MG63 (cell line): Measurements from ENCODE around the gene PARVB. TPM values are rescaled to one million over a fixed set of nuclear protein-coding genes. Genes with fewer than 3 reads are reported as not detected.
"Not testable (repeated sequence)": the region's sequence is repeated elsewhere in the genome, so short reads cannot be mapped to it uniquely, and the experiment has no call there.

Experiments used
- DNase-seq: peaks from one replicate; pipeline ENCODE4 v3.0.0-alpha.2; 2020
- H3K27me3 ChIP-seq: fragments of 250-450 bp; sonication (Bioruptor Pico); 2 replicates; pipeline ENCODE4 v1.5.1; 2020; ENCODE audit warnings: mild to moderate bottlenecking, moderate library complexity
- H3K36me3 ChIP-seq: fragments of 250-450 bp; sonication (Bioruptor Pico); 2 replicates; pipeline ENCODE4 v1.5.1; 2020; ENCODE audit warnings: mild to moderate bottlenecking, moderate library complexity
- H3K4me3 ChIP-seq: fragments of 250-450 bp; sonication (Bioruptor Pico); 2 replicates; pipeline ENCODE4 v1.5.1; 2020; ENCODE audit warnings: mild to moderate bottlenecking, moderate library complexity
- H3K9me3 ChIP-seq: fragments of 250-450 bp; sonication (Bioruptor Pico); 2 replicates; pipeline ENCODE4 v1.5.1; 2020; ENCODE audit warnings: mild to moderate bottlenecking, moderate library complexity
- total RNA-seq: library from RNA; depleted of rRNA; stranded (reverse); fragments of >200 nt; shearing (Covaris generic); gene quantifications from 2 replicates; pipeline ENCODE4 v1.2.3, GENCODE V29; 2014; ENCODE audit warnings: low replicate concordance

Gene PARVB
- total RNA-seq, 1 experiment from 2014 or later, result 88.1 TPM

DNA sequence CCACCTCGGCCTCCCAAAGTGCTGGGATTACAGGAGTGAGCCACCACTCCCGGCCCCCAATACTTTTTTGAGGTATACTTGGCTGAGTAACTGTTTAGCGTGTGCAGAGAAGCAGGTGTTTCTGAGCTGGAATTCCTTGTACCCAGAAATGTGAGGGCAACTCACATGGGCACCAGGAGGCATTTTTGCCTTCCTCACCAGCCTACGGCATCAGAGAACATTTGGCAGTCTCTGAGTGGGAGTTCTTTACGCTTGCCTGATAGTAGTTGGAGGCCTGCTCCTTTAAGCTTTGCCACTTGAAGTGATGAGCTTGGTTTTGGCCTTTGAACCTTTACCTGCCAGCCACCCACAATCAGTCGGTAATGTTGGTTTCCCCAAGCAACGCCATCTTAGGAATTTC is 9.2 kb downstream of the PARVB start:
- no peaks in the 10 kb centered on the region for H3K27me3 ChIP-seq
- no peaks in the 10 kb centered on the region for H3K9me3 ChIP-seq
- H3K4me3 ChIP-seq, result no peak overlapping the region
- DNase-seq, result no peak
- no peaks in the 10 kb centered on the region; the same call in none of the 2 replicates for H3K36me3 ChIP-seq

DNA sequence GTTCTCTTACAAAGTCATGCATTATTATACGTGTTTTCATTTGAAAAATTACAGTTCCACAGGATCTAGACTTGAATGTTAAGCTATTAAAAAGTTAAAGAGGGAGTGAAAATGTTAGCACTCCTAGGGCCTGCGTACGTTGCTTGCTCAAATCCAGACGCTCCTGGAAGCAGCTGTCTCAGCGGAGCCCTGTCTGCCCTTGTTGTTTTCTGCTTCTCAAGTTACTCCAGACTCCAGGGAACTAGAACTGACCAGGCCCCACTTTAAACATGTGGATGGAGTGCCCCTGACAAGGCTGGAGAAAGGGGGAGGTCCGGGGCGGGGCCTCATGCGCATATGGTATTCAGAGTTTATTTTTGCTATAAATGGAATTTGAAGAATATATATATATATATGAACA is 9.6 kb downstream of the PARVB start:
- Histone ChIP-seq H3K9me3 (no peaks in the 10 kb centered on the region), H3K27me3 (no peaks in the 10 kb centered on the region), H3K36me3 (no peaks in the 10 kb centered on the region; the same call in none of the 2 replicates), H3K4me3 (no peak overlapping the region)
- DNase-seq, result no peak

DNA sequence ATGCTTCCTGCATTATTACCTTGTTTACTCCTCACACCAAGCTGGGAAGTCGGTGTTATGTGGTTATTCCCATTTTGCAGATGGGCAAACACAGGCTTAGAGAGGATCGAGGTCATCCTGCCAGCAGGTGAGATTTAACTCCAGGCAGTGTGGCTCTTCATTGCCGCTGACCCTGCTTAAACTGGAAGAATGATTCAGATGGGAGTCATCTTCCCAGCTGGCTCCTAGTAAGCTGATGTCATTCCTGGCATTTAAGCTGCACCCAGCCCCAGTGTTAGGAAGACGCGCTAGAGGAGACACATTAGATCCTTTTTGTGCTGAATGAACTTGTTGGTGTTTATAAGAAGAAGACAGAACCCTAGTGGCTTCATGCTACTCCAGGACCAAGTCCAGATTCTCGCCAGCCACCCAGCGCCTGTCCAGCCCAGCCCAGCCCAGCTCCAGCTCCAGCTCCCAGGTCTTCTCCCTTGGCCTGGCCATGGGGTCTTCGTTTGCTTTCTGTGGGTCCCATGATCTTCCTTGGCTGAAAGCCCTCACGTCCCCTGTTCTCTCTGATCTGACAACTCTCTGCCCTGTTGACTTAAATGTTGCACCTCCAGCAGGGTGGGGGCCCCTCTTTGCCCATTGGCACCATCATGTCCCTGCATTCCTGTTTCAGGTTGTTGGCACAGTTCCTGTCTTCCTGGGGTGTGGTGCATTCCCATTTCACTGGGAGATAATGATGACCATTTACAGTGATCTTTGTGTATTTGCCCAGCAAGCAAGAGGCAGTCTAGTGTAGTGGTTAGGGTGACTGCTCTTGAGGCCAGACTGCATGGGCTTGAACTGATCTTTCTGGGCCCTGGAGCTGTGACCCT is 13.6 kb downstream of the PARVB start:
- Histone ChIP-seq H3K27me3 (no peaks in the 10 kb centered on the region), H3K36me3 (no peaks in the 10 kb centered on the region), H3K9me3 (no peaks in the 10 kb centered on the region), H3K4me3 (no peak overlapping the region)
- DNase-seq, result peak; percentile 85

DNA sequence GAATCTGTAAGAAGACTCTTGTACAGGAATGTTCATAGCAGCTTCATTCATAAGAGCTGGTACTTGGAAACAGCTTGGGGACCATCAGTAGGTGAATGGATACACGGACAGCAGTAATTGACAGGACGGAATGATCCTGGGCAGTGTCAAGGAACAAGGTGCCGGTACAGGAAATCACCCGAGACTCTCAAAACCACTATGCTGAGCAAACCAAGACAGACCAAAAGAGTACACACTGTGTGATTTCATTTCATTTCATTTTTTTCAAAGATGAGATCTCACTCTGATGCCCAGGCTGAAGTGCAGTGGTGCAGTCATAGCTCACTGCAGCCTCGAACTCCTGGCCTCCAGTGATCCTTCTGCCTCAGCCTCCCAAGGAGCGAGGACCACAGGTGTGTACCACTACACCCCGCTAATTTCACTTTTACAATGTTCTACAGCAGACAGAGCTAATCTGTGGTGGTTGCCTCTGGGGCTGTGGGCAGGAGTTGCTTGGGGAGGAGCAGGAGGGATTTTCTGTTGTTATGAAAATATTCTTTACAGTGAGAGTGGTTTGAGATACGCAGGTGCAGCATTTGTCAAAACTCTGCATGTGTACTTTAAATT is 15.6 kb downstream of the PARVB start:
- no peaks in the 10 kb centered on the region for H3K36me3 ChIP-seq
- H3K9me3 ChIP-seq, result no peaks in the 10 kb centered on the region
- H3K27me3 ChIP-seq, result no peaks in the 10 kb centered on the region
- no peak for DNase-seq
- H3K4me3 ChIP-seq, result no peak overlapping the region

DNA sequence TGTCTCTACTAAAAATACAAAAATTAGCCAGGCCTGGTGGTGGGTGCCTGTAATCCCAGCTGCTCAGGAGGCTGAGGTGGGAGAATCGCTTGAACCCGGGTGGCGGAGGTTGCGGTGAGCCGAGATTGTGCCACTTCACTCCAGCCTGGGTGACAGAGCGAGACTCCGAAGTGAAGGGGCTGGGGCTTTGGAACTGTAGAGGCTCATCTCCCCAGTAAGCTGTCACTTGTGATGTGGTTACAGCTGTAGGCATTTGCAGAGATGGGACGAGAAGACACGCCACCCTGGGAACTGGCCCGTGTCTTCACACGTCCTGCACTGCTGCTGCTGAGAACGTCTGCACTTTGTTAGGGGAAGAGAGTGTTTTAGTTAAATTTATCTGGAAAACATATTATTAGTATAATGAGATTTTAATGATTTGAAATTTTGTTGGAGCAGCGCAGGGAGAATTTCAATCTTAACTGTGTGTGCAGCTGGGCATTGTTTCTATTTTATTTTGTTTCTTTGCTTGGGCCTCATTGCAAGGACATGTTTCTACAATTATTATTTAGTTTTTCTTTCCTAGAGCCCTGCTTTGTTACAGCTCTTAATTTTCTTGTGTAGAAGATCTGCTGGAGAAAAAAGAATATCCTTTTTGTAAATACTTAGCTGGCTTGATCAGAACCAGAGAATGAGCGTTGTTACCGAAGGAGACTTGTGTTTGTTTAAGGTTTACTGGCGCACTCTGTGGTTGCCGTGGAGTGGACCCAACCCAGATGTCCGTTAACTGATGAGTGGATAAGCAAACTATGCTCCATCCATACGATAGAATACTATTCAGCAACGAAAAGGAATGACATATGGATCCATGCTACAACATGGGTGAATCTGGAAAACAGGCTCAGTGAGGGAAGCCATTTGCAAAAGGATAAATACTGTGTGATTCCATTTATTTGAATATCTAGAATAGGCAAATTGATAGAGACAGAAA is 18.4 kb downstream of the PARVB start:
- H3K4me3 ChIP-seq, result no peak overlapping the region
- no peaks in the 10 kb centered on the region; the same call in 1 of the 2 replicates for H3K36me3 ChIP-seq
- H3K9me3 ChIP-seq, result no peaks in the 10 kb centered on the region
- H3K27me3 ChIP-seq, result no peaks in the 10 kb centered on the region
- no peak for DNase-seq

DNA sequence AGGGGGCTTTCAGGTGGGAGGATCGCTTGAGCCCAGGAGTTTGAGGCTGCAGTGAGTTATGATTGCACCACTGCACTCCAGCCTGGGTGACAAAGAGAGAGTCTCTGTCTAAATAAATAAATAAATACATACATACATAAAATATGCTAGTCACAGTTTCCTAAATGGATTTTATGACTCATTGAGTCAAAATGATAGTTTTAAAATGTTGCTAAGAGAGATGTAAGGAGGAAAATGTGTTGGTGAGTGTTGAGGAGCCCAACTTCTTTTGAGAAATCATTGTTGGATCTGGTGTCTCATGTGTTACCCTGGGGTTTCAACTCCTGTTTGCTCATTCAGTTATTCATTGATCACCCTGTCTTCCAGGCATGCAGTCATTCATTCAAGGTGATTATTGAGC is 21.0 kb downstream of the PARVB start:
- no peak overlapping the region for H3K4me3 ChIP-seq
- H3K36me3 ChIP-seq, result no peaks in the 10 kb centered on the region; the same call in 1 of the 2 replicates
- H3K27me3 ChIP-seq, result no peaks in the 10 kb centered on the region
- H3K9me3 ChIP-seq, result no peaks in the 10 kb centered on the region
- no peak for DNase-seq

DNA sequence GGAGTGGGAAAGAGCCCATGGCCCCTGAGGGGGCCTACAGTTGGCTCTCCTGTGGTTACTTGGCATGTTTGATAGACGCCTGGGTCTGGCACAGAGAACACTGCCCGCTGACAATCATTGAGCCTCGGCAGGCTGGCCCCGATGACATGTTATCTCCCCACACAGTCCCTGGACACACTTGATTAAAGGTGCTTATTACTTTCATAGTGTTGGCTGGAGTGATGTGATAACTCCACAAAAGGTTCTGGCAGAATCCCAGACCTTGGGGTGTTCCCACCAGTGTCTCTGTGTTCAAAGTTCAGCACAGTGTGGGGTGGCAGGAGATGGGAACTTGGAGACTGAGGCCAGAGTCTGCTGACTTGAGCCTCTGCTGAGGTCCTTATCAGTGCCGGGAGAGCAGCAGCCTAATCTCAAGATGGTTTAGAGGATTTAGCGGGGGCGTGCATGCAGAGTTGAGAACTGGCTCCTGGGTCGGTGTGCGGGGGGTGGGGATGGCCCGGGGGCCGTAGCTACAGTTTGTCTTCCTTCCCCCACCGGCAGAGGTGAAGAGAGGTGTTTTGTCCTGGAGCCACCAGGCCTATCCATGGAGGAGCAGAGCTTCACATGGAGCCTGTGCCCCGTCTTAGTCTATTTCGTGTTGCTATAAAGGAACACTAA is 22.5 kb downstream of the PARVB start:
- no peak for DNase-seq
- no peak overlapping the region for H3K4me3 ChIP-seq
- H3K27me3 ChIP-seq, result no peaks in the 10 kb centered on the region
- H3K36me3 ChIP-seq, result no peaks in the 10 kb centered on the region; the same call in 1 of the 2 replicates
- H3K9me3 ChIP-seq, result no peaks in the 10 kb centered on the region

DNA sequence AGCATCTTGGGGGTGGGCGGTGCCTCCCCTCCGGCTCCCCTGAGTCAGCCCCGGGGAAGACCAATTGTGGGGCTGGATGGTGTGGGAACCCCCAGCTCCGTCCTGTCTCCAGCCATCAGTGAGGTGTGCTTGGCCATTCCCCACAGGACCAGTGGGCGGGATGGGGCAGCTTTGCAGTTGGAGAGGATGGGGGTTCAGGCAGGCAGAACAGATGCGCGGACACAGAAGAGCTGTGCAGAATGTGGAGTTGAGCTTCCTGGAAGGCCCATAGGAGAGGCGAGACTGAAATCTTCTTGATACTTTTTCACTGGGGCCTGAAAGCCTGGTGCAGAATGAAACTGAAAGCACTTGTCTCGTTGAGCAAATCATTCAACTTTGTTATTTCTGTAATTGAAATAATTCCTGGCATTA is 23.8 kb downstream of the PARVB start:
- no peak overlapping the region for H3K4me3 ChIP-seq
- H3K9me3 ChIP-seq, result no peaks in the 10 kb centered on the region
- H3K36me3 ChIP-seq, result peaks cover 5% of the 10 kb centered on the region
- H3K27me3 ChIP-seq, result no peaks in the 10 kb centered on the region
- DNase-seq, result no peak

DNA sequence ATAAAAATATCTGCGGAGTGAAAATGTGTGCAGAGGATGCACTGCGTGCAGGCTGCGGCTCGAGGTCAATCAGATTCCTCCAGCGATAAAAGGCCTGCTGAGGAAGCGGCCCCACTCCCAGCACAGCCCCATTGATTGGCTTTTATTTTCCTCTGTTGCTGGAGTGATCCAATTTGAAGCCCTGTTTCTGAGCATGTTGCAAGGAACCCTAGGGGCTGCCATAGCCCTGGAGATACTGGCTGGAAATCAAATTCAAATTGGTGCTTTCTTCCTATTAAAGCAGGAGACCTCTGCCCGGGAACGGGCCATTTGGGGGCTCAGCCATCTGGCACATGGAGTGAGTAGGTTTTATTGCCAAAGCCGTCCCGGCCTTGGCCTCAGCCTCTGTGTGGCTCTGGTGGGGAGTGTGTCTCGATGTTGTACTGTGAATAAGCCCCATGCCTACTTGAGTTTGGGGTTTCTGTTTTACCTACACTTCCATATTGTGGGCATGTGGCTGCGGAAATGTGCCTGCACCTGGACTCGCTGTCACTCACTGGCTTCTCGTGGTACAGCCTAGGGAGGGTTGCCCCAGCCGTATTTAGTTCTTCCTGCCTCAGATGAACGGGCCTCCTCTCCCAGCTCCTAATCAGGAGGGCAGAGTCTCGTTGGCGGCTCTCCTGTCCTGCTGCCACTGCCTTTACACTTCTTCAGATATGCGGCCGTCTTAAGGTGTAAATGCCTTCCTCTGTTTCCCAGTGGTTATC is 25.6 kb downstream of the PARVB start:
- no peaks in the 10 kb centered on the region for H3K9me3 ChIP-seq
- DNase-seq, result no peak
- H3K4me3 ChIP-seq, result no peak overlapping the region
- no peaks in the 10 kb centered on the region for H3K27me3 ChIP-seq
- H3K36me3 ChIP-seq, result peaks cover 5% of the 10 kb centered on the region

DNA sequence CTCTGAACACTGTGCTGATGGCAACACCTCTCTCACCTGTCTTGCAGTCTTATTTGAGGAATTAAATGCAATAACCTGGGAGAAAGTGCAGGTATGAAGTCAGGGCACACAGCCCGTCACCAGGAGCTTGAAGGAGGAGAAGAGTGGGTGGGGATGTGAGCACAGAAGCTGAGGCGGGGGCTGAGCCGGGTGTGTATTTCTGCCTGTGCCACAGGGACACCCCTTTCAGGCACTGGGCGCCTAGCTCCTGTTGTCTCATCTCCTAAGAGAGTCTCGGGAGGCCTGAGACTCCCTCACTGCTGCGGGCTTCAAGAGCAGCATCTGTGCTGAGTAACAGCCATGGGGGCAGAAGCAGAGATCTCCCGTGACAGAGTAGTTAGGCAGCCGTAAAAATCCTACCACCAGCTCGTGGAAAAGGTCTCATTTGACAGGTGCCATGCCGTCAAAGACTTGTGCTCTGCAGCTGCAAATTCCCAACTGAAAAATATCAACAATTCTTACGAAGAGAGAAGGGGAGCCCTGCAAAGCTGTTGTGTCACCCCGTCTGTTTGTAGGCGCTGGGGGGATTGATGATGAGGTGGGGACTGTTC is 26.8 kb downstream of the PARVB start:
- no peak for DNase-seq
- Histone ChIP-seq H3K4me3 (no peak overlapping the region), H3K36me3 (peaks cover 5% of the 10 kb centered on the region), H3K27me3 (no peaks in the 10 kb centered on the region), H3K9me3 (no peaks in the 10 kb centered on the region)

DNA sequence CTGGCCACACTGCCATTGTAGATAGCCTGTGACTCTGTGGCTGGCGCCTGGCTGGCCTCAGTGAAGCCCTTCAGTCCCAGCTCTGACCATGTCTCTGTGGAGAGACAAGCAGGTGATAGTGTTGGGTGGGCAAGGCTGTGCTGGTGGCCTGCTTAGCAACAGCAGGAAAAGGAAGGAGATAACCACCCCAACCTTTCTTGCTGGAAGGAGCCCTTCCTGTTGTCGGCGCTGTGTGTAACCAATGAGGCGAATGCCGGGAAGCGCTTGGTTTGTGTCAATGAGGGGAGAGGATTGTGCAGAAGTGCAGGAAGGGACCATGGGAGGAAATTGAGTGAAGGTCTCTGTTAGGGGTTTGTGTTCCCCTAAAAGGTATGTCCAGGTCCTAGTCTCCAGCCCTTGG is 27.3 kb downstream of the PARVB start:
- DNase-seq, result no peak
- Histone ChIP-seq H3K4me3 (no peak overlapping the region), H3K9me3 (no peaks in the 10 kb centered on the region), H3K36me3 (peaks cover 5% of the 10 kb centered on the region), H3K27me3 (no peaks in the 10 kb centered on the region)

DNA sequence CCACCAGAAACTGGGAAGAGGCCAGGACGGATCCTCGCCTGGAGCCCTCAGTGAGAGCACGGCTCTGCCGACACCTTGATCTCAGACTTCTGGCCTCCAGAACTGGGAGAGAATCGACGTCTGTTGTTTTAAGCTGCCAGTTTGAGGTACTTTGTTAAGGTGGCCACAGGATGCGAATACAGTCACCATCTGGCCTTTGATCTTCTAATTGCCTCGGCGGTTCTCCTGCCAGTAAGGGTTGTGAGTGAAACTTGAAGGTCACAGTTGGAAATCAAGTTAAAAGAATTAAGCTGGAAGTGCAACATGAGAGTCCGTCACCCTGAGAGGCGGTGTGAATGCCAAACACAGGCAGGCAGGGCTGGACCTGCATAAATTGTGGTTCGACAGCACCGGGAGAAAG is 27.9 kb downstream of the PARVB start:
- H3K4me3 ChIP-seq, result no peak overlapping the region
- H3K36me3 ChIP-seq, result peaks cover 5% of the 10 kb centered on the region
- no peak for DNase-seq
- H3K27me3 ChIP-seq, result no peaks in the 10 kb centered on the region
- no peaks in the 10 kb centered on the region for H3K9me3 ChIP-seq

DNA sequence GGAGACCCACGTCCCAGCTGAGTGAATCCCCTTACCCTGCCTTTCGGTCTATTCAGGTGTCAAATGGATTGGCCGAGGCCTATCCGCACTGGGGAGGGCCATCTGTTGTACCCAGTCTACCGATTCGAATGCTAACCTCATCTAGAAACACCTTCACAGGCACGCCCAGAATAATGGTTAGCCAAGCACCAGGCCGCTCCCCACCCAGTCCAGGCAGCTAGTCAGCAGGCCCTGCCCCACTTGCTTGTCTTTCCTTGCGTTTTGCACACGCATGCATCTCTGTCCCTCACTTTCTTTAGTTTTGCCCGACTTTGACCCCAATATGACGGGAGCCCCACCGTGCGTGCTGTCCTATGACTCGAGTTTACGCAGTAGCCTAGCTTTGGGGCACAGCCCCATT is 31.7 kb downstream of the PARVB start:
- peaks cover 12% of the 10 kb centered on the region for H3K36me3 ChIP-seq
- DNase-seq, result no peak
- no peak overlapping the region for H3K4me3 ChIP-seq
- no peaks in the 10 kb centered on the region for H3K9me3 ChIP-seq
- no peaks in the 10 kb centered on the region for H3K27me3 ChIP-seq

DNA sequence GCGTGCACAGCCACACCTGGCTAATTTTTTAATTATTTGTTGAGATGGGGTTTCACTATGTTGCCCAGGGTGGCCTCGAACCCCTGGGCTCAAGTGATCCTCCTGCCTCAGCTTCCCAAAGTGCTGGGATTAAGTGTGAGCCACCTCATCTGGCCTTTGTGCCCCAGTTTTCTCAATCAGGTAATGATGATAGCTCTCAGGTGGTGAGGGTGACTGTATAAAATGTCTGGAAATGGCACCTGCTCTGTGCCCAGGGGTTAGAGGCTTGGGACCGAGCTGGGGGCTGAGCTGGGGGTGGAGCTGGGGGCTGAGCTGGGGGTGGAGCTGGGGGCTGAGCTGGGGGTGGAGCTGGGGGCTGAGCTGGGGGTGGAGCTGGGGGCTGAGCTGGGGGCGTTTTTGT is 32.5 kb downstream of the PARVB start:
- H3K27me3 ChIP-seq, DNase-seq, H3K4me3 ChIP-seq, H3K9me3 ChIP-seq: not testable (repeated sequence)
- H3K36me3 ChIP-seq, result peaks cover 12% of the 10 kb centered on the region

DNA sequence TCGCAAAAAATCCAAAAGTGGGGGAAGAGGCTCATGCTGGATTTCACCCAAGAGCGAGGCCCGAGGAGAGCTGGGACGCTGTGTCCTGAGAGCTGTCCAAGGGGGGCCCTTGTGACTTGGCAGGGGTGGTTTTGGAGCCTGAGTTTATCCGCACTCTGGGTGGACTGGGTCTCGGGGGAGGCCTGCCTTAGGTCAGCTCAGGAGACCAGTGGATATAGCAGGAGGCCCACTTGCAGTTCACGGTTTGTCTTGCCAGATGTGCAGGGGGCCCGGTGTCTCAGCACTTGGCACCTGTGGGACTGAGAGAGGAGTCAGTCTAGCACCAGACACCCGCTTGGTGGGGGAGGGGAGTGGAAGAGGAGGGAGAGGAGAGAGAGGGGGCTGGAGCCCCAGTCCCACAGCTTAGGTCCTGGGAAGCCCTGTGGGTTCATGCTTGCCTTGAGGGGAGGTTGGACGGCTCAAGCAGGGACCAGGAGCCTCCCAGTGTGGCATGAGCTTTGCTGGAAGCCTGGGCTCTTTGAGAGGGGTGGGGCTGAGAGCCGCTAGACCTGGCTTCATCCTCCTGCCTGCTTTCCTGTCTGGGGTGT is 33.4 kb downstream of the PARVB start:
- no peak for DNase-seq
- Histone ChIP-seq H3K27me3 (no peaks in the 10 kb centered on the region), H3K4me3 (no peak overlapping the region), H3K36me3 (peaks cover 9% of the 10 kb centered on the region), H3K9me3 (no peaks in the 10 kb centered on the region)
